RWPE1 (cell line): ENCODE results near the gene SLC14A1.
A peak's percentile ranks its signal among the peaks of the same experiment; 100 is the strongest.

Experiments used
- CTCF ChIA-PET: fragments of 350-600 bp; sonication (Branson Sonifier 250); formaldehyde crosslinking; extraction: SDS; loops from one replicate; lab custom pipeline; 2021; lab: Yijun Ruan, JAX
- POLR2A ChIA-PET: fragments of 400-600 bp; formaldehyde crosslinking; extraction: SDS; loops from one replicate; lab custom pipeline; 2020; ENCODE audit warnings: antibody characterized with exemption; ENCODE audit not compliant: low non-redundant PET; lab: Yijun Ruan, JAX
- DNase-seq: peaks from one replicate; pipeline ENCODE4 v3.0.0; 2012; ENCODE audit warnings: low spot score
- H3K27ac ChIP-seq: fragments of 450-650 bp; 2 replicates; pipeline ENCODE4 v1.5.1; 2017
- TF ChIP-seq, protein P1 (sequence below): fragments of 450-650 bp; conservative IDR thresholded peaks from 2 replicates; pipeline ENCODE4 v1.5.1; 2017; ENCODE audit warnings: low read depth, mild to moderate bottlenecking

SLC14A1 gene

DNA sequence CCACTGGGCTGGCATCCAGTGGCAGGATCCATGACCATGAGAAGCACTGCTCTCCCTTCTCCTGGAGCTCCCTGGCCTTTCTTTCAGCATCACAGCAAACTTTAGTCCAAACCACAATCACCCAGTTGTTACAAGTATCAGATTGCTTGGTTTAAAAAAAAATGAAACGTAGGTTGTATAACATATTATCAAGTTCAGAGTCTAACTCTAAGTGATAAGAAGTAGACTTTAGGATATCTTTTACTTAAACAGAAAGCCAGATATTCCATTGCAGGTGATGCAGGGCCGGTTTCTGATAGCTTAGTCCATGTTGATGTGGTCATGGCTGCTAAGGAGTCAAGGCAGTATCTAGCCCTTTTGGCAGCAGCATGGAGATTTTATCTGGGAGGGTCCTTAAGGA, 24.5 kb downstream of the SLC14A1 start:
- no peak for DNase-seq
- ChIA-PET POLR2A (no interaction called here), CTCF (no interaction called here)
- no peak overlapping the region for H3K27ac ChIP-seq
- TF ChIP-seq, protein P1, sequence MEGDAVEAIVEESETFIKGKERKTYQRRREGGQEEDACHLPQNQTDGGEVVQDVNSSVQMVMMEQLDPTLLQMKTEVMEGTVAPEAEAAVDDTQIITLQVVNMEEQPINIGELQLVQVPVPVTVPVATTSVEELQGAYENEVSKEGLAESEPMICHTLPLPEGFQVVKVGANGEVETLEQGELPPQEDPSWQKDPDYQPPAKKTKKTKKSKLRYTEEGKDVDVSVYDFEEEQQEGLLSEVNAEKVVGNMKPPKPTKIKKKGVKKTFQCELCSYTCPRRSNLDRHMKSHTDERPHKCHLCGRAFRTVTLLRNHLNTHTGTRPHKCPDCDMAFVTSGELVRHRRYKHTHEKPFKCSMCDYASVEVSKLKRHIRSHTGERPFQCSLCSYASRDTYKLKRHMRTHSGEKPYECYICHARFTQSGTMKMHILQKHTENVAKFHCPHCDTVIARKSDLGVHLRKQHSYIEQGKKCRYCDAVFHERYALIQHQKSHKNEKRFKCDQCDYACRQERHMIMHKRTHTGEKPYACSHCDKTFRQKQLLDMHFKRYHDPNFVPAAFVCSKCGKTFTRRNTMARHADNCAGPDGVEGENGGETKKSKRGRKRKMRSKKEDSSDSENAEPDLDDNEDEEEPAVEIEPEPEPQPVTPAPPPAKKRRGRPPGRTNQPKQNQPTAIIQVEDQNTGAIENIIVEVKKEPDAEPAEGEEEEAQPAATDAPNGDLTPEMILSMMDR, result no peak

DNA sequence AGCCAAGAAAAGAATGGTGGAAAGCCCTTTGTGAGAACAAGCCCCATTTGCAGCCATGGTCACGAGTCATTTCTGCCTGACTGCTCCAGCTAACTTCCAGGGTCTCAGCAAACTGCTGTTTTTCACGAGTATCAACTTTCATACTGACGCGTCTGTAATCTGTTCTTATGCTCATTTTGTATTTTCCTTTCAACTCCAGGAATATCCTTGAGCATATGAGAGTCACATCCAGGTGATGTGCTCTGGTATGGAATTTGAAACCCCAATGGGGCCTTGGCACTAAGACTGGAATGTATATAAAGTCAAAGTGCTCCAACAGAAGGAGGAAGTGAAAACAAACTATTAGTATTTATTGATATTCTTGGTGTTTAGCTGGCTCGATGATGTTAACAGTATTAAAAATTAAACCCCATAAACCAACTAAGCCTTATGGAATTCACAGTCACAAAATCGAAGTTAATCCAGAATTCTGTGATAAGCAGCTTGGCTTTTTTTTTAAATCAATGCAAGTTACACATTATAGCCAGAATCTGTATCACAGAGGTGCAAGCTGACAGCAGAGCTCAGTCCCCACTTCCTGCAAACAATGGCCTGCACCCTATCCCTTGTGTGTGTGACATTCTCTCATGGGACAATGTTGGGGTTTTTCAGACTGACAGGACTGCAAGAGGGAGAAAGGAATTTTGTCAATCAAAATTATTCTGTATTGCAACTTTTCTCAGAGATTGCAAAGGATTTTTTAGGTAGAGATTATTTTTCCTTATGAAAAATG, 26.1 kb downstream of the SLC14A1 start:
- POLR2A ChIA-PET, result no interaction called here
- H3K27ac ChIP-seq, result no peak overlapping the region
- CTCF ChIA-PET, result no interaction called here
- TF ChIP-seq, protein P1, result no peak
- no peak for DNase-seq

DNA sequence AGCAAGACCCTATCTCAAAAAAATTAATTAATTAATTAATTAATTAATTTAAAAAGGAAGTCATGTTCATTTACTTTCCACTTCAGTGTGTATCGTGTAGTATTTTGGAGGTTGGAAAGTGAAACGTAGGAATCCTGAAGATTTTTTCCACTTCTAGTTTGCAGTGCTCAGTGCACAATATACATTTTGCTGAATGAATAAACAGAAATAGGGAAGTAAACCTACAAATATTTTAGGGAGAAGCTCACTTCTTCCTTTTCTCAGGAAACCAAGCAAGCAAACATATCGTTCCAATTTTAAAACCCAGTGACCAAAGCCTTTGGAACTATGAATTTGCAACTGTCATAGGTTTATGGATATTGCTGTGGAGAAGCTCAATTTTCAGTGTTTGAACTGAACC, 27.8 kb downstream of the SLC14A1 start:
- ChIA-PET POLR2A (no interaction called here), CTCF (interaction anchor here (0.6 kb wide), 1 partner anchor 15 kb away, joined by 4 read pairs; no protein-coding TSS in a partner anchor)
- TF ChIP-seq, protein P1, result no peak
- no peak overlapping the region for H3K27ac ChIP-seq
- DNase-seq, result no peak

DNA sequence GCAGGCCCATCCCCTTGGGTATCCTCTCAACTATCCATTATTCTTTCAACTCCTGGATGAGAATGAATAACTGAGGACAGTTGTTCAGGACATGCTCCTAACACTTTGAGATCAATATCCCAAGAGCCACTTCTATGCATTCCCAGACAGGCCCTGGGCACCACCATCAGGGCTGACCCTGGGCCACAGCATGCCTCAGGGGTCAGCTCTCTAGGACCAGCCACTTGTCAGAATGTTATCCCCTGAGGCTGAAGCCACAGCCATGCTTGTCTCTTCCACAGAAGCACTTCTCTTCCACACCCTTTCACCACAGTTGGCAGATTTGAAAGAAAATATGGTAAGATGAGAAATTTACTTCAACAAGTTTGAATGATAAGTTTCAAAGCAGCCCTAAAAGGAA, 28.7 kb downstream of the SLC14A1 start:
- H3K27ac ChIP-seq, result no peak overlapping the region
- POLR2A ChIA-PET, result no interaction called here
- CTCF ChIA-PET, result no interaction called here
- no peak for DNase-seq
- TF ChIP-seq, protein P1, result no peak

DNA sequence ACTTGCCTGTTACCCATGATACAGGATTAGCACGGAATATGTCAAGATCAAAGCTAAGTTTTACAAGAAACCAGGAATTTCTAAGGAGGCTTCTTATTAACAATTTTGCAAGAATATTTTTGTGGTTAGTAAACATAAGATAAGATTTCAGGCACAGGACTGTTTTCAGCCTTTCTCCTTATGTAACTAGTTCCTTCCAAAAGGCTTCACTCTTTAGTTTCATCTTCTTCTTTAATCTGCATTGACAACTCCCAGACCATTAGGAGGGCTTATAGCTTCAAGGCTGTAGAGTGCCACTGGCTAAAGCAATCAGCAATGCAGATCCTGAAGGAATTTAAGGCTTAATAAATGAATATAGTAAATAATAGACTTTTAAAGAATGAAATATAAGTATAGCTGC, 29.3 kb downstream of the SLC14A1 start:
- ChIA-PET POLR2A (no interaction called here), CTCF (interaction anchor here (0.6 kb wide), 1 partner anchor 12 kb away, joined by 4 read pairs; no protein-coding TSS in a partner anchor)
- no peak for DNase-seq
- no peak overlapping the region for H3K27ac ChIP-seq
- TF ChIP-seq, protein P1, result no peak

DNA sequence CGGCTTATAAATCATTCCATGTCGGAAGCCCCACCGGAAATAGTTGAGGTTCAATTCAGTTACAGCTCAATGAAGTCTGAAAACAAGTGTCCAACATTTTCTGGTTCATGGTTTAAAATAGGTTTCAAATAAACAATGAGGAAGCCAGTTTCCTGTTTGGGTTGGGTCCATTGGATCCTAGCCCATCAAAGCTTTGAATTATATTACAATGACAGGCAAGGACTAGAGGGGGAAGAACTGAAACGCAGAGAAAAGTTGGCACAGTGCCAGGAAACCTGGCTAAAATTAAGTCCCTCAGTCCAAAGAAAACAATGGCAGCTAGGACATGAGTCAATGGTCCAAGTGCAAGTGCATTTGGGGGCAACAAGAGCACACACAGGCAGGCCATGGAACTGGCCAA, 32.0 kb downstream of the SLC14A1 start:
- CTCF ChIA-PET, result no interaction called here
- TF ChIP-seq, protein P1, result no peak
- peak; percentile 8 for DNase-seq
- POLR2A ChIA-PET, result no interaction called here
- no peak overlapping the region for H3K27ac ChIP-seq
